ENCODE results near the gene BACH2. TPM values are rescaled to one million over a fixed set of nuclear protein-coding genes. Genes with fewer than 3 reads are reported as not detected.

Gene BACH2
- total and polyA plus RNA-seq, 2 experiments from 2014 or later: under 0.01 TPM; not detected in 1

- Histone ChIP-seq H3F3A (ENCODE audit: insufficient read depth) (no peaks in the 10 kb centered on the region), H3K79me2 (ENCODE audit: insufficient read depth) (no peaks in the 10 kb centered on the region), H3K4me1 (ENCODE audit: insufficient read depth) (no peaks in the 10 kb centered on the region), H3K9me3 (ENCODE audit: low read depth) (no peaks in the 10 kb centered on the region), H3K27me3 (replicated peaks; ENCODE audit: insufficient read depth) (peaks cover 94% of the 10 kb centered on the region), H3K36me3 (ENCODE audit: low read depth) (no peaks in the 10 kb centered on the region), H3K4me3 (no peak overlapping the region), H2AFZ (no peak overlapping the region), H4K20me1 (ENCODE audit: insufficient read depth) (no peaks in the 10 kb centered on the region), H3K4me2 (ENCODE audit: unreplicated experiment) (no peak overlapping the region), H3K9ac (no peak overlapping the region), H3K27ac (no peak overlapping the region), H3K9me2 (ENCODE audit: insufficient read depth) (no peaks in the 10 kb centered on the region)
- TF ChIP-seq EZH2phosphoT487 (IDR thresholded peaks at IDR 0.05; ENCODE audit: insufficient read depth, low read depth) (no peak), EZH2 (IDR thresholded peaks at IDR 0.05; ENCODE audit: insufficient read depth, poor library complexity, severe bottlenecking) (no peak)
- in situ Hi-C loops (cut with MboI): no loop called here
- 80 to 87% methylated on average over 2 of the region's 2 CpGs for WGBS, 2 experiments (ENCODE audit: low coverage in 1 of 2, low lambda C conversion rate in 2 of 2, missing lambda C conversion rate in 2 of 2)
- DNase-seq: no peak
Measured at GRCh38 chr6:90302320-90302719, 5.7 kb upstream of the BACH2 start.

DNA sequence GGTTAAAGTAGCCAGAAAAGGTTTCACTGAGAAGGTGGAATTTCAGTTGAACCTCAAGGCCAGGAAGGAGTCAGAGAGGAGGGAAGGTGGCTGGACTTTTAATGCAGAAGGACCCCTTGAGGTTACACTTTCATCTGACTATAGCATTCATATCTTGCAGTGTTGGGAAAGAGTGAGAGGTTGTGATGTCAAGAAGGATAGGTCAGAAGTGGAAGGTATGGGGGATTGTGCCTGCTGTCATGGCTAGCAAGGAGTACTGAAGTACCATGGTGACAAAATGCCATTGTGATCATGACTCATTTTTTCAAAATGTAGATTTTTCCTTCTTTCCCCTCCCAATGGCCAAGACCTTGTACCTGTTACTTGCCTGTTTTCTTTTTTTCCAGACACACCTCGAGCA is 5.2 kb upstream of the BACH2 start:
- H4K20me1 ChIP-seq (ENCODE audit: insufficient read depth): no peaks in the 10 kb centered on the region
- H3K9ac ChIP-seq: no peak overlapping the region
- H3K27me3 ChIP-seq (replicated peaks; ENCODE audit: insufficient read depth): peaks cover 92% of the 10 kb centered on the region
- no peaks in the 10 kb centered on the region for H3K79me2 ChIP-seq (ENCODE audit: insufficient read depth)
- H3K9me3 ChIP-seq (ENCODE audit: low read depth): no peaks in the 10 kb centered on the region
- no peaks in the 10 kb centered on the region for H3K9me2 ChIP-seq (ENCODE audit: insufficient read depth)
- no peak overlapping the region for H2AFZ ChIP-seq
- no peak overlapping the region for H3K4me2 ChIP-seq (ENCODE audit: unreplicated experiment)
- WGBS, 2 experiments (ENCODE audit: low coverage in 1 of 2, low lambda C conversion rate in 2 of 2, missing lambda C conversion rate in 2 of 2): 54 to 65% methylated on average over 1 of the region's 1 CpG
- H3K4me3 ChIP-seq: no peak overlapping the region
- H3K4me1 ChIP-seq (ENCODE audit: insufficient read depth): no peaks in the 10 kb centered on the region
- no peaks in the 10 kb centered on the region for H3K36me3 ChIP-seq (ENCODE audit: low read depth)
- no peak for DNase-seq
- no peak overlapping the region for H3K27ac ChIP-seq
- in situ Hi-C loops (cut with MboI): no loop called here
- H3F3A ChIP-seq (ENCODE audit: insufficient read depth): no peaks in the 10 kb centered on the region
- no peak for TF ChIP-seq EZH2phosphoT487 (IDR thresholded peaks at IDR 0.05; ENCODE audit: insufficient read depth, low read depth)
- TF ChIP-seq EZH2 (IDR thresholded peaks at IDR 0.05; ENCODE audit: insufficient read depth, poor library complexity, severe bottlenecking): no peak

DNA sequence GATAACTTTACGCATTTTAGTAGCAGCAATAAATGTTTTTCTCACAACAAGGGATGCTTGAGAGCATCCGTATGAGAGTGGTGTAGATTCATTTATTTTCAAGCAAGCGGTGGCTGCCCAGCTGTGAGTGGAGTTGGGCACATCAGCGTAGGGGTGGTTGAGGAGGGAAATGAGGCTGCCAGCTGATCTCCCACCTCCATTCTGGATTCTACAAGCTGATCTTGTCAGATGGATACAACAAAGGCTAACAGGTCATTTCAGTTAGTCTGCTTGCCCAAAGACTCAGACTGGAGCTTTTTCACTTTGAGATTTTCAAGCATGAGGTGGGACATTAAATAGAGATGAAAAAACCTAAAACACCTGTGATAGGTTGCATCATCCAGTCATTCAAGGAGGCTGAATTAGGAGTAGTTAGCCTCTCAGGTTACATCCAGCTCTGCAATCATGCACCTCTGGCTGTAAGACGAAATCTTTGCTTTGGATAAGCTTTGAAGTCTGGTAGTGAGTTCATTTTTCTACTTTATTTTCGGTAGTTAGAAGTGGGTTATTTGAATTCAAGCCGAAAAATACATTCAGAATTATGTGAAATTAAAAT is 1.9 kb upstream of the BACH2 start:
- no peak overlapping the region for H3K4me2 ChIP-seq (ENCODE audit: unreplicated experiment)
- no peak overlapping the region for H3K9ac ChIP-seq
- no peaks in the 10 kb centered on the region for H3K9me3 ChIP-seq (ENCODE audit: low read depth)
- no peaks in the 10 kb centered on the region for H3K36me3 ChIP-seq (ENCODE audit: low read depth)
- no peaks in the 10 kb centered on the region for H4K20me1 ChIP-seq (ENCODE audit: insufficient read depth)
- no peaks in the 10 kb centered on the region for H3K79me2 ChIP-seq (ENCODE audit: insufficient read depth)
- no peaks in the 10 kb centered on the region for H3K9me2 ChIP-seq (ENCODE audit: insufficient read depth)
- DNase-seq: no peak
- in situ Hi-C loops (cut with MboI): no loop called here
- peaks cover 84% of the 10 kb centered on the region for H3K27me3 ChIP-seq (replicated peaks; ENCODE audit: insufficient read depth)
- TF ChIP-seq EZH2 (IDR thresholded peaks at IDR 0.05; ENCODE audit: insufficient read depth, poor library complexity, severe bottlenecking): peak; percentile 20
- TF ChIP-seq EZH2phosphoT487 (IDR thresholded peaks at IDR 0.05; ENCODE audit: insufficient read depth, low read depth): no peak
- H3F3A ChIP-seq (ENCODE audit: insufficient read depth): no peaks in the 10 kb centered on the region
- WGBS, 2 experiments (ENCODE audit: low coverage in 1 of 2, low lambda C conversion rate in 2 of 2, missing lambda C conversion rate in 2 of 2): 82 to 85% methylated on average over 7 of the region's 7 CpGs
- H2AFZ ChIP-seq: no peak overlapping the region
- no peak overlapping the region for H3K4me3 ChIP-seq
- 0 out of 2 replicates have a peak, but pooled peaks cover 4% of the 10 kb centered on the region for H3K4me1 ChIP-seq (ENCODE audit: insufficient read depth)
- H3K27ac ChIP-seq: no peak overlapping the region

- no peak overlapping the region for H3K4me3 ChIP-seq
- WGBS, 2 experiments (ENCODE audit: low coverage in 1 of 2, low lambda C conversion rate in 2 of 2, missing lambda C conversion rate in 2 of 2): 77 to 83% methylated on average over 9 of the region's 9 CpGs
- H3K4me1 ChIP-seq (ENCODE audit: insufficient read depth): 0 out of 2 replicates have a peak, but pooled peaks cover 4% of the 10 kb centered on the region
- no peak overlapping the region for H3K4me2 ChIP-seq (ENCODE audit: unreplicated experiment)
- peaks cover 84% of the 10 kb centered on the region for H3K27me3 ChIP-seq (replicated peaks; ENCODE audit: insufficient read depth)
- no peaks in the 10 kb centered on the region for H3K9me2 ChIP-seq (ENCODE audit: insufficient read depth)
- H3K36me3 ChIP-seq (ENCODE audit: low read depth): no peaks in the 10 kb centered on the region
- no peaks in the 10 kb centered on the region for H3F3A ChIP-seq (ENCODE audit: insufficient read depth)
- TF ChIP-seq EZH2 (IDR thresholded peaks at IDR 0.05; ENCODE audit: insufficient read depth, poor library complexity, severe bottlenecking): no peak
- TF ChIP-seq EZH2phosphoT487 (IDR thresholded peaks at IDR 0.05; ENCODE audit: insufficient read depth, low read depth): no peak
- no peak overlapping the region for H2AFZ ChIP-seq
- H3K27ac ChIP-seq: no peak overlapping the region
- in situ Hi-C loops (cut with MboI): no loop called here
- H3K9ac ChIP-seq: no peak overlapping the region
- no peak for DNase-seq
- H3K9me3 ChIP-seq (ENCODE audit: low read depth): no peaks in the 10 kb centered on the region
- H3K79me2 ChIP-seq (ENCODE audit: insufficient read depth): no peaks in the 10 kb centered on the region
- no peaks in the 10 kb centered on the region for H4K20me1 ChIP-seq (ENCODE audit: insufficient read depth)
Measured at GRCh38 chr6:90297867-90298381, 1.3 kb upstream of the BACH2 start.

Measured in GM23248 (cell line).